Measurements from ENCODE around the gene ATXN1. TPM values are rescaled to one million over a fixed set of nuclear protein-coding genes. Genes with fewer than 3 reads are reported as not detected.
"Not testable (repeated sequence)": the region's sequence is repeated elsewhere in the genome, so short reads cannot be mapped to it uniquely, and the experiment has no call there.

Gene ATXN1
- total RNA-seq, 1 donor from 2014 or later: 15.5 TPM

DNA sequence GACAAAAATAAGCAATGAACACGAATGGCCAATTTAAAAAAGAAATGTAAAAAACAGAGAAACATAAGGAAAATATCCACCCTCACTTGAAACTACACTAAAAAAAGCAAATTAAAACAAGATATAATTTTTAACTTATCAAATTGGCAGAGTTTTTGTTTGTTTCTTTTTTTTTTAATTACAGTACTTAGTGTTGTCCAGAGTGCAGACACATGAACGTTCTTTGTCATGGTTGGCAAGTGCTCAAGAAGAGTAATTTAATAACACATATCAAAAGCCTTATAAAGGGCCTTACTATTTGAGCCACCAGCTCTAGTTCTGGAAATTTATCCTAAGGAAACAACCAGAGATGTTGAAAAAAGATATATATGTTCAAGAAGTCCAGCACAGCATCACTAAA lies 142.3 kb downstream of the ATXN1 start:
- DNase-seq: no peak
- H3K4me3 Mint-ChIP-seq (ENCODE audit: unreplicated experiment): no peak overlapping the region
- no peak overlapping the region for H3K27ac Mint-ChIP-seq (ENCODE audit: unreplicated experiment)
- peaks cover 2% of the 10 kb centered on the region for H3K27me3 Mint-ChIP-seq (ENCODE audit: unreplicated experiment)
- H3K36me3 Mint-ChIP-seq (ENCODE audit: unreplicated experiment): no peaks in the 10 kb centered on the region
- no peak for TF ChIP-seq CTCF (IDR thresholded peaks at IDR 0.05; ENCODE audit: partially characterized antibody, unreplicated experiment)
- H3K9me3 Mint-ChIP-seq (ENCODE audit: unreplicated experiment): no peaks in the 10 kb centered on the region
- H3K4me1 Mint-ChIP-seq (ENCODE audit: low read depth, unreplicated experiment): no peaks in the 10 kb centered on the region

DNA sequence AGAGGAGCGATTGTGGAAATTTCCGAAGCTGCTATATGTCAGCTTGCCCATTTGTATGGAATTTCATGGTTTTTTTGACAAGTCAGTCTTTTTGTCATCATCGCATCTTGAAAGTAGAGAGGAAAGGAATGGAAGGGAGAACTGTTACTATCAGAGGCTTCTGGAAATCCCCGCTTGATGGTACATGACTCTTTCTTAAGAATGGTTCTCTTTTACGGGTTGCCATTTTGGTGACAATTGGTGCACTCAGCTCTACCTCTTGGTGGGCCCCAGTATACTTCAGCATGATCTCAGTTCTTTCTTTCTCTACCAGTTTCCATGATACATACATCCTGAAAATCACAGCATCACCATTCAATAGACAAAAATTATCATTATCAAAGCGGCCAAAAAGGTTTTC lies 146.0 kb downstream of the ATXN1 start:
- H3K27ac Mint-ChIP-seq (ENCODE audit: unreplicated experiment); H3K4me3 Mint-ChIP-seq (ENCODE audit: unreplicated experiment); H3K36me3 Mint-ChIP-seq (ENCODE audit: unreplicated experiment); H3K9me3 Mint-ChIP-seq (ENCODE audit: unreplicated experiment); H3K4me1 Mint-ChIP-seq (ENCODE audit: low read depth, unreplicated experiment); DNase-seq; H3K27me3 Mint-ChIP-seq (ENCODE audit: unreplicated experiment): not testable (repeated sequence)

DNA sequence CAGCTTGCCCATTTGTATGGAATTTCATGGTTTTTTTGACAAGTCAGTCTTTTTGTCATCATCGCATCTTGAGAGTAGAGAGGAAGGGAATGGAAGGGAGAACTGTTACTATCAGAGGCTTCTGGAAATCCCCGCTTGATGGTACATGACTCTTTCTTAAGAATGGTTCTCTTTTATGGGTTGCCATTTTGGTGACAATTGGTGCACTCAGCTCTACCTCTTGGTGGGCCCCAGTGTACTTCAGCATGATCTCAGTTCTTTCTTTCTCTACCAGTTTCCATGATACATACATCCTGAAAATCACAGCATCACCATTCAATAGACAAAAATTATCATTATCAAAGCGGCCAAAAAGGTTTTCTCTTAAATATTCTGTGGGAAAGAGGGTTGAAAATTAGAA lies 147.1 kb downstream of the ATXN1 start:
- not testable (repeated sequence) for H3K9me3 Mint-ChIP-seq (ENCODE audit: unreplicated experiment); H3K4me3 Mint-ChIP-seq (ENCODE audit: unreplicated experiment); H3K36me3 Mint-ChIP-seq (ENCODE audit: unreplicated experiment); DNase-seq; H3K27ac Mint-ChIP-seq (ENCODE audit: unreplicated experiment); H3K27me3 Mint-ChIP-seq (ENCODE audit: unreplicated experiment); H3K4me1 Mint-ChIP-seq (ENCODE audit: low read depth, unreplicated experiment)

DNA sequence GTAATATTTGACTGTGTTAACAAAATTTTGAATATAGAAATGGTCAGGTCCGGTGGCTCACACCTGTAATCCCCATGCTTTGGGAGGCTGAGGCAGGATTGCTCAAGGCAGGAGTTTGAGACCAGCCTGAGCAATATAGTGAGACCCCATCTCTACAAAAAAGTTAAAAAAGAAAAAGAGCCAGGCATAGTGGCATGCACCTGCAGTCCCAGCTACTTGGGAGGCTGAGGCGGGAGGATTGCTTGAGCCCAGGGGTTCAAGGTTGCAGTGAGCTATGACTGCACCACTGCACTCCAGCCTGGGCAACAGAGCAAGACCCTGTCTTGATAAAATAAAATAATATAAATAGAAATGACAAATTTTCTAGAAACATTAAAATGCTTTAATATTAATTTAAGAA lies 147.8 kb downstream of the ATXN1 start:
- H3K4me1 Mint-ChIP-seq (ENCODE audit: low read depth, unreplicated experiment); DNase-seq; H3K36me3 Mint-ChIP-seq (ENCODE audit: unreplicated experiment); H3K27me3 Mint-ChIP-seq (ENCODE audit: unreplicated experiment); H3K9me3 Mint-ChIP-seq (ENCODE audit: unreplicated experiment); H3K27ac Mint-ChIP-seq (ENCODE audit: unreplicated experiment); H3K4me3 Mint-ChIP-seq (ENCODE audit: unreplicated experiment): not testable (repeated sequence)

GRCh38 chr6:16608444-16608843 lies 152.8 kb downstream of the ATXN1 start:
- Mint-ChIP-seq H3K27ac (ENCODE audit: unreplicated experiment) (no peak overlapping the region), H3K4me1 (ENCODE audit: low read depth, unreplicated experiment) (no peaks in the 10 kb centered on the region), H3K36me3 (ENCODE audit: unreplicated experiment) (peaks cover 5% of the 10 kb centered on the region), H3K27me3 (ENCODE audit: unreplicated experiment) (no peaks in the 10 kb centered on the region), H3K9me3 (ENCODE audit: unreplicated experiment) (no peaks in the 10 kb centered on the region), H3K4me3 (ENCODE audit: unreplicated experiment) (no peak overlapping the region)
- no peak for DNase-seq
- no peak for TF ChIP-seq CTCF (IDR thresholded peaks at IDR 0.05; ENCODE audit: partially characterized antibody, unreplicated experiment)

DNA sequence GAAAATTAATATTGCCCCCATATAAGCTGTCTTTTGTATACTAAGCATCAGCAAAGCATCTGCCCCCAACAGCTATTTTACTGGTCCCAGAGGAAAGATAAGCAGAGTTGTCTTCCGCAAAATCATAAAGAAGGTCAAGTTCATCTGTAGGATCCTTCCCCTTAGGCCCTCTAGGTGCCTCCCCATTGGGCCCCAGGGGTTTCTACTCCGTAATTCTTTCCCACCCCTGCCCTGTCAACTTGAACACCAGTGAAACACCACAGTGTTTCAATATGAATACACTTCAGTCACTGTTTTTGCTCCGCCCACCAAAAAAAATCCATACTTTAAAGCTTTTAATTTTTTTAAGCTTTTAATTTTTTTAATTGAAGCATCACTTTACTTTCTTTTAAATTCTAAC lies 159.2 kb downstream of the ATXN1 start:
- no peak overlapping the region for H3K27ac Mint-ChIP-seq (ENCODE audit: unreplicated experiment)
- DNase-seq: no peak
- peaks cover 8% of the 10 kb centered on the region for H3K36me3 Mint-ChIP-seq (ENCODE audit: unreplicated experiment)
- H3K4me1 Mint-ChIP-seq (ENCODE audit: low read depth, unreplicated experiment): peaks cover 24% of the 10 kb centered on the region
- TF ChIP-seq CTCF (IDR thresholded peaks at IDR 0.05; ENCODE audit: partially characterized antibody, unreplicated experiment): no peak
- H3K9me3 Mint-ChIP-seq (ENCODE audit: unreplicated experiment): no peaks in the 10 kb centered on the region
- H3K4me3 Mint-ChIP-seq (ENCODE audit: unreplicated experiment): no peak overlapping the region
- no peaks in the 10 kb centered on the region for H3K27me3 Mint-ChIP-seq (ENCODE audit: unreplicated experiment)

DNA sequence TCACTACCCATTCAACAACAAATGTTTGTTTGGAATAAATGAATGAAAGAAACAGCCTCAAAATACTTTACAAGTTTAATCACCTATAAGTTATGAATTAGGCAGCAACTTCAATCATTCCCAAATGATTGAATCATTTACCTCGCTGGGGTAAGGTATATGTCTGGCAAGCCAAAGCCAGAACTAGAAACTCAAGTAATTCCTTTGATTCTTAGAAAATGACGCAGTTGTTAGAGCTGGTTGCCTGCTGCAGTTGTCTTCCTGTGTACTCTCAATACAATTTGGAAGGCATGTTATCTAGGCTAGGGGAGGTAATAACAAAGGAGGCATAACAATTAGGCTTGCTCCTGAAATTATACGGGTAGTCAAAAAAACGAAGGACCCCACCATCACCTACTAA lies 160.6 kb downstream of the ATXN1 start:
- no peak overlapping the region for H3K27ac Mint-ChIP-seq (ENCODE audit: unreplicated experiment)
- no peak for TF ChIP-seq CTCF (IDR thresholded peaks at IDR 0.05; ENCODE audit: partially characterized antibody, unreplicated experiment)

More for the DNA sequence above, 160.6 kb downstream of the ATXN1 start:
- Mint-ChIP-seq H3K4me1 (ENCODE audit: low read depth, unreplicated experiment) (peaks cover 34% of the 10 kb centered on the region), H3K9me3 (ENCODE audit: unreplicated experiment) (no peaks in the 10 kb centered on the region), H3K36me3 (ENCODE audit: unreplicated experiment) (peaks cover 8% of the 10 kb centered on the region), H3K27me3 (ENCODE audit: unreplicated experiment) (peaks cover 2% of the 10 kb centered on the region), H3K4me3 (ENCODE audit: unreplicated experiment) (no peak overlapping the region)
- no peak for DNase-seq
